G401.6 (cell line): Measurements from ENCODE around the gene ATG101.

Experiments
- FAIRE-seq: peaks from 2 replicates; lab custom pipeline; 2012; peaks lifted over from hg19 to GRCh38; lab: Jason Lieb, UNC

The ATG101 gene

GRCh38 chr12:52058631-52059361 is 11.0 kb upstream of the ATG101 start:
- FAIRE-seq: no peak

GRCh38 chr12:52059582-52060497 is 9.9 kb upstream of the ATG101 start:
- FAIRE-seq: no peak

- FAIRE-seq: no peak
Measured at GRCh38 chr12:52060498-52061177, 9.1 kb upstream of the ATG101 start.

- FAIRE-seq: no peak
Measured at GRCh38 chr12:52061470-52062166, 8.2 kb upstream of the ATG101 start.

- no peak for FAIRE-seq
Measured at GRCh38 chr12:52062167-52063081, 7.4 kb upstream of the ATG101 start.

GRCh38 chr12:52063082-52063924 is 6.5 kb upstream of the ATG101 start:
- no peak for FAIRE-seq

- FAIRE-seq: no peak
Measured at GRCh38 chr12:52063981-52064649, 5.7 kb upstream of the ATG101 start.

GRCh38 chr12:52066346-52067080 is 3.3 kb upstream of the ATG101 start:
- no peak for FAIRE-seq

- no peak for FAIRE-seq
Measured at GRCh38 chr12:52067081-52067374, 2.8 kb upstream of the ATG101 start.

- no peak for FAIRE-seq
Measured at GRCh38 chr12:52070185-52070925, 577 bp downstream of the ATG101 start.

- FAIRE-seq: no peak
Measured at GRCh38 chr12:52073531-52074381, 4.0 kb downstream of the ATG101 start.

GRCh38 chr12:52074971-52075724 is 5.4 kb downstream of the ATG101 start:
- FAIRE-seq: no peak

- no peak for FAIRE-seq
Measured at GRCh38 chr12:52076811-52077210, 7.0 kb downstream of the ATG101 start.

- no peak for FAIRE-seq
Measured at GRCh38 chr12:52078276-52078675, 8.5 kb downstream of the ATG101 start.

GRCh38 chr12:52079576-52080402 is 10.0 kb downstream of the ATG101 start, which contains the start of gene SMIM41:
SMIM41 (plus strand) TSS chr12:52079704; CDS start chr12:52079780, 76 bp downstream.
- FAIRE-seq: no peak
